Measurements from ENCODE around the gene MPV17L2. TPM values are rescaled to one million over a fixed set of nuclear protein-coding genes. Genes with fewer than 3 reads are reported as not detected.

MPV17L2 gene
- total and polyA plus RNA-seq, 2 donors (not counting 1 experiment from before 2014, with no cell fraction given): 8.6 to 23.0 TPM

- Mint-ChIP-seq H3K27me3 (peaks cover 6% of the 10 kb centered on the region), H3K27ac (peak overlapping the region; percentile 96), H3K4me3 (peak overlapping the region; percentile 95), H3K9me3 (ENCODE audit: insufficient read depth) (no peaks in the 10 kb centered on the region), H3K4me1 (peaks cover 28% of the 10 kb centered on the region)
- H2AFZ ChIP-seq (ENCODE audit: insufficient read depth, low read depth, low read length, poor library complexity, severe bottlenecking): peak overlapping the region; percentile 73
- no peaks in the 10 kb centered on the region for H3K9me3 ChIP-seq (ENCODE audit: control extremely low read depth in 1 of 3, control insufficient read depth in 2 of 3, insufficient read depth in 1 of 3, low read length in 2 of 3)
- ChIA-PET CTCF (interaction anchor here (0.7 to 11.5 kb wide), 14 partner anchors 12 to 266 kb away, joined by 3 to 152 read pairs (median 5); partner anchors contain the start of genes IFI30, LSM4, MPV17L2 and SSBP4), POLR2A (interaction anchor here (0.5 to 3.9 kb wide), 20 partner anchors 7 to 259 kb away, joined by 3 to 27 read pairs (median 4); partner anchors contain the start of genes LSM4 and MPV17L2)
- peak overlapping the region; percentile 95 for H3K4me2 ChIP-seq (replicated peaks; ENCODE audit: low read depth, low read length, poor library complexity, severe bottlenecking)
- H3K79me2 ChIP-seq (ENCODE audit: control insufficient read depth, insufficient read depth, low read length): peaks cover 26% of the 10 kb centered on the region
- peaks cover 0 to 5% of the 10 kb centered on the region in 2 experiments for H3K36me3 ChIP-seq (replicated peaks in 1 of 2; ENCODE audit: control extremely low read depth in 1 of 2, control insufficient read depth in 1 of 2, extremely low read depth in 1 of 2, insufficient read depth in 2 of 2, low read length in 1 of 2)
- peaks cover 0 to 5% (median 1%) of the 10 kb centered on the region in 4 experiments for H3K27me3 ChIP-seq (replicated peaks in 1 of 4; ENCODE audit: control extremely low read depth in 1 of 4, control insufficient read depth in 3 of 4, insufficient read depth in 4 of 4, low read length in 3 of 4)
- WGBS (ENCODE audit: insufficient coverage): under 1% methylated on average over 16 of the region's 22 CpGs
- H3K4me1 ChIP-seq (ENCODE audit: control insufficient read depth in 2 of 2, insufficient read depth in 2 of 2, low read length in 2 of 2): peaks cover 15 to 29% of the 10 kb centered on the region in 2 donors
- intact Hi-C loops (cut with micrococcal nuclease): loop anchor here (1.0 to 5.0 kb wide), 11 partner anchors 12 to 628 kb away; partner anchors contain the start of genes IFI30, JUND and UPF1
- peak overlapping the region; percentile 74 to 94 (median 91) for H3K4me3 ChIP-seq (ENCODE audit: control extremely low read depth in 1 of 5, extremely low read depth in 1 of 5, insufficient read depth in 1 of 5, low read depth in 2 of 5, low read length in 4 of 5)
- no peak for TF ChIP-seq EZH2 (IDR thresholded peaks at IDR 0.05; ENCODE audit: borderline replicate concordance, insufficient read depth, low read depth, low read length, poor library complexity, severe bottlenecking)
- peak; percentile 80 for DNase-seq
- peak overlapping the region; percentile 82 for H3K9ac ChIP-seq (ENCODE audit: low read length)
- H4K20me1 ChIP-seq (ENCODE audit: control insufficient read depth, insufficient read depth, low read length, poor library complexity, severe bottlenecking): no peaks in the 10 kb centered on the region
- H3K27ac ChIP-seq (ENCODE audit: low read length in 2 of 2): peak overlapping the region; percentile 86 to 98
- peak; percentile 29 for ATAC-seq (ENCODE audit: low read depth)
These were observed 11.6 kb downstream of the MPV17L2 start for GRCh38 chr19:18204394-18205199.

DNA sequence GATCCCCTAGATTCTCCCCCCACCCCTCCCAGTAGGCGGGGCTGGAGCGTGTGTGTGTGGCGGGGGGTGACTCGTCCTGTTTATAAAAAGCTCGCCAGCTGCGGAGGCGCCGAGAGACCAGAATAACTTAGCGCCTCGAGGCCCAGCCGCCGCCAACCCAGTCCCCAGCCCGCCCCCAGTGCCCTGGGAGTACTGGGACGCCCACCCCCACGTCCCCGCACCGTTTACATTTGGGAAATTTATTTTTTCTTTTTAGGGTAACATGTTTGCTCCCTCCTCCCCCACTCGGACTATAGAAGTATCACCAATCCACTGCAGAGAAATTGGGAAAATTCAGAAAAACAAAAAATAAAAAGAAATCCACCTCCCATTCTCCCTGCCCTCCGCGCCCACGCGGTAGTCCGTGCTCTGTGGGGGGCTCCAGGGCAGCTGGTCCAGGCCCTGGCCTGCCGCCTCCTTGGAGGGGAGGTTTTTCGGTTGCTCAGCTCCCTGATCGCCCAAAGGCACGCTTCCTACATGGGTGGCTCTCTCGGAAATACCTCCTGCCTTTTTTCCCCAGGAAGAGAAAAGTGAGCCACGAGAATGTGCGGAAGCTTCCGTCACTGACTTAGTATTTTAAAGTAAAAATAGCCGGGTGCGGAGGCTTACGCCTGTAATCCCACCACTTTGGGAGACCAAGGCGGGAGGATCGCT lies 12.3 kb downstream of the MPV17L2 start:
- Histone ChIP-seq H3K9ac (ENCODE audit: low read length) (peak overlapping the region; percentile 82), H4K20me1 (ENCODE audit: control insufficient read depth, insufficient read depth, low read length, poor library complexity, severe bottlenecking) (no peaks in the 10 kb centered on the region), H3K4me3 (ENCODE audit: control extremely low read depth in 1 of 5, extremely low read depth in 1 of 5, insufficient read depth in 1 of 5, low read depth in 2 of 5, low read length in 4 of 5) (peak overlapping the region in 4 of 5 experiments; percentile 84 to 94 (median 92)), H3K27me3 (replicated peaks in 1 of 4; ENCODE audit: control extremely low read depth in 1 of 4, control insufficient read depth in 3 of 4, insufficient read depth in 4 of 4, low read length in 3 of 4) (peaks cover 0 to 12% (median 1%) of the 10 kb centered on the region in 4 experiments), H3K4me2 (replicated peaks; ENCODE audit: low read depth, low read length, poor library complexity, severe bottlenecking) (peak overlapping the region; percentile 95), H3K79me2 (ENCODE audit: control insufficient read depth, insufficient read depth, low read length) (peaks cover 26% of the 10 kb centered on the region), H3K4me1 (ENCODE audit: control insufficient read depth in 2 of 2, insufficient read depth in 2 of 2, low read length in 2 of 2) (peaks cover 15 to 29% of the 10 kb centered on the region in 2 donors), H3K9me3 (ENCODE audit: control extremely low read depth in 1 of 3, control insufficient read depth in 2 of 3, insufficient read depth in 1 of 3, low read length in 2 of 3) (no peaks in the 10 kb centered on the region), H2AFZ (ENCODE audit: insufficient read depth, low read depth, low read length, poor library complexity, severe bottlenecking) (peak overlapping the region; percentile 73), H3K36me3 (replicated peaks in 1 of 2; ENCODE audit: control extremely low read depth in 1 of 2, control insufficient read depth in 1 of 2, extremely low read depth in 1 of 2, insufficient read depth in 2 of 2, low read length in 1 of 2) (peaks cover 0 to 5% of the 10 kb centered on the region in 2 experiments), H3K27ac (ENCODE audit: low read length in 2 of 2) (peak overlapping the region; percentile 86 to 98)
- Mint-ChIP-seq H3K27ac (peak overlapping the region; percentile 96), H3K4me1 (peaks cover 28% of the 10 kb centered on the region), H3K27me3 (peaks cover 8% of the 10 kb centered on the region), H3K9me3 (ENCODE audit: insufficient read depth) (no peaks in the 10 kb centered on the region), H3K4me3 (peak overlapping the region; percentile 95)
- no peak for DNase-seq
- ATAC-seq (ENCODE audit: low read depth): peak; percentile 4
- ChIA-PET CTCF (interaction anchor here (0.7 to 11.5 kb wide), 17 partner anchors 13 to 267 kb away, joined by 3 to 152 read pairs (median 3); partner anchors contain the start of genes IFI30, LRRC25, LSM4 and MPV17L2), POLR2A (interaction anchor here (0.5 to 3.9 kb wide), 12 partner anchors 8 to 161 kb away, joined by 3 to 27 read pairs (median 4); partner anchors contain the start of genes LSM4 and MPV17L2)
- TF ChIP-seq, protein P1, sequence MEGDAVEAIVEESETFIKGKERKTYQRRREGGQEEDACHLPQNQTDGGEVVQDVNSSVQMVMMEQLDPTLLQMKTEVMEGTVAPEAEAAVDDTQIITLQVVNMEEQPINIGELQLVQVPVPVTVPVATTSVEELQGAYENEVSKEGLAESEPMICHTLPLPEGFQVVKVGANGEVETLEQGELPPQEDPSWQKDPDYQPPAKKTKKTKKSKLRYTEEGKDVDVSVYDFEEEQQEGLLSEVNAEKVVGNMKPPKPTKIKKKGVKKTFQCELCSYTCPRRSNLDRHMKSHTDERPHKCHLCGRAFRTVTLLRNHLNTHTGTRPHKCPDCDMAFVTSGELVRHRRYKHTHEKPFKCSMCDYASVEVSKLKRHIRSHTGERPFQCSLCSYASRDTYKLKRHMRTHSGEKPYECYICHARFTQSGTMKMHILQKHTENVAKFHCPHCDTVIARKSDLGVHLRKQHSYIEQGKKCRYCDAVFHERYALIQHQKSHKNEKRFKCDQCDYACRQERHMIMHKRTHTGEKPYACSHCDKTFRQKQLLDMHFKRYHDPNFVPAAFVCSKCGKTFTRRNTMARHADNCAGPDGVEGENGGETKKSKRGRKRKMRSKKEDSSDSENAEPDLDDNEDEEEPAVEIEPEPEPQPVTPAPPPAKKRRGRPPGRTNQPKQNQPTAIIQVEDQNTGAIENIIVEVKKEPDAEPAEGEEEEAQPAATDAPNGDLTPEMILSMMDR (IDR thresholded peaks at IDR 0.05): no peak
- TF ChIP-seq EZH2 (IDR thresholded peaks at IDR 0.05; ENCODE audit: borderline replicate concordance, insufficient read depth, low read depth, low read length, poor library complexity, severe bottlenecking): no peak
- 24% methylated on average over 22 of the region's 36 CpGs for WGBS (ENCODE audit: insufficient coverage)
- intact Hi-C loops (cut with micrococcal nuclease): loop anchor here (2.0 kb wide), 3 partner anchors 47 to 205 kb away; partner anchors contain the start of gene JUND
